Endodermal cell (in vitro differentiated cells): ENCODE results near the gene CTSA. TPM values are rescaled to one million over a fixed set of nuclear protein-coding genes. Genes with fewer than 3 reads are reported as not detected.
"Not testable (repeated sequence)": the region's sequence is repeated elsewhere in the genome, so short reads cannot be mapped to it uniquely, and the experiment has no call there.

Experiments used
- DNase-seq: peaks from one replicate; pipeline ENCODE4 v3.0.0-alpha.2; 2017
- H3K27ac ChIP-seq: 2 replicates; pipeline ENCODE4 v1.5.1; 2013; ENCODE audit warnings: mild to moderate bottlenecking, low read depth, low read length, moderate library complexity
- H3K27me3 ChIP-seq: 2 replicates; pipeline ENCODE4 v1.6.1; 2013; ENCODE audit warnings: mild to moderate bottlenecking, low read length, moderate library complexity; ENCODE audit not compliant: insufficient read depth, control insufficient read depth, poor library complexity, severe bottlenecking
- H3K36me3 ChIP-seq: 2 replicates; pipeline ENCODE4 v1.7.0; 2013; ENCODE audit warnings: mild to moderate bottlenecking, low read length, moderate library complexity; ENCODE audit not compliant: control insufficient read depth, insufficient read depth
- H3K4me1 ChIP-seq: one replicate; pipeline ENCODE4 v1.7.0; 2013; ENCODE audit warnings: low read length; ENCODE audit not compliant: control insufficient read depth, insufficient read depth
- H3K4me3 ChIP-seq: 2 replicates; pipeline ENCODE4 v1.5.1; 2013; ENCODE audit warnings: mild to moderate bottlenecking, low read length, moderate library complexity
- H3K9ac ChIP-seq: 2 replicates; pipeline ENCODE4 v1.6.1; 2013; ENCODE audit warnings: mild to moderate bottlenecking, low read length, moderate library complexity; ENCODE audit not compliant: poor library complexity, severe bottlenecking; ENCODE audit errors: extremely low read depth
- H3K9me3 ChIP-seq: 2 replicates; pipeline ENCODE4 v1.6.1; 2013; ENCODE audit warnings: mild to moderate bottlenecking, low read length, moderate library complexity; ENCODE audit not compliant: control insufficient read depth
- H3K27ac Mint-ChIP-seq: 2 replicates; pipeline ENCODE4 v1.8.0; 2020; ENCODE audit warnings: mixed read lengths
- H3K27me3 Mint-ChIP-seq: 2 replicates; pipeline ENCODE4 v1.8.0; 2021; ENCODE audit warnings: mild to moderate bottlenecking, mixed read lengths; ENCODE audit not compliant: insufficient read depth
- H3K36me3 Mint-ChIP-seq: 2 replicates; pipeline ENCODE4 v1.8.0; 2020; ENCODE audit warnings: low read depth, mixed read lengths
- H3K4me1 Mint-ChIP-seq: 2 replicates; pipeline ENCODE4 v1.8.0; 2020; ENCODE audit warnings: mixed read lengths
- H3K4me3 Mint-ChIP-seq: 2 replicates; pipeline ENCODE4 v1.8.0; 2020; ENCODE audit warnings: mild to moderate bottlenecking, moderate library complexity, mixed read lengths
- H3K9me3 Mint-ChIP-seq: 2 replicates; pipeline ENCODE4 v1.8.0; 2020; ENCODE audit warnings: mild to moderate bottlenecking, mixed read lengths
- WGBS, 2 experiments: methylation state at CpG; one replicate each; pipeline versions ENCODE4 v1.1.5 to v1.1.7; 2013; ENCODE audit warnings: missing lambda C conversion rate in 2 of 2, mixed read lengths in 1 of 2; ENCODE audit not compliant: insufficient coverage in 1 of 2, insufficient read length in 1 of 2; 5-methylcytosine and 5-hydroxymethylcytosine counted together
- total RNA-seq, 2 donors: library from RNA; stranded (reverse); fragmentation: NEBNext Ultra II Directional in 1 of 2; extraction: Animal tissue kit (Norgen Biotek cat#: 25700) in 1 of 2; gene quantifications; 2 replicates in 1 of 2; 3 replicates in 1 of 2; pipeline ENCODE4 v1.2.1, GENCODE V29; 2021
- TF ChIP-seq, protein P1 (sequence below): fragments of 200-600 bp; sonication (generic); conservative IDR thresholded peaks from 2 replicates; pipeline ENCODE4 v1.5.0; 2021; ENCODE audit warnings: antibody characterized with exemption, mild to moderate bottlenecking

Gene CTSA
- total RNA-seq, 2 donors from 2014 or later, result 70.7 to 84.8 TPM

DNA sequence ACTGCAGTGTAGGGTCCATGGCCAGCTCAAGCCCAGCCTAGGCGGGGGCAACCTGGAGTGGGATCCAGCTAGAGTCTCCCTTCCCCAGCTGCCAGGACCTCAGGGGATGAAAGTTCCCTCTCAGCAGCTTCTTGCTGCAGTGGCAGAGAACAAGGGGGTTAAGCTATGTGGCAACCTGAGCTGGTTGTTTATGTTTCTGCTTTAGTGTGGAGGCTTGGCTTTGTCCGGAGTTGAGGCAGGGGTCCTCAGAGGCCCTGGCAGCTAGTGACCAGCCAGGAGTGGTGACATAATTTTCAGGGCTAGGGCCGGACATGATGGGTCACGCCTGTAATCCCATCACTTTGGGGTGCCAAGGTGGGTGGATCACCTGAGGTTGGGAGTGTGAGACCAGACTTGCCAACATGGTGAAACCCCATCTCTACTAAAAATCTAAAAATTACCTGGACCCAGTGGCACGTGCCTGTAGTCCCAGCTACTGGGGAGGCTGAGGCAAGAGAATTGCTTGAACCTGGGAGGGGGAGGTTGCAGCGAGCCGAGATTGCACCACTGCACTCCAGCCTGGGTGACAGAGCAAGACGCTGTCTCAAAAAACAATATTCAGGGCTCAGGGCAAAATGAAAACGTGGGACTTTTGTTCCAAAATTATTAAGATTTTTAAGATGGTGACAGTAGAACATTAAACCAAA is 34.8 kb downstream of the CTSA start:
- Histone ChIP-seq H3K9me3 (no peaks in the 10 kb centered on the region), H3K9ac (no peak overlapping the region), H3K4me1 (peaks cover 4% of the 10 kb centered on the region), H3K36me3 (no peaks in the 10 kb centered on the region), H3K27ac (no peak overlapping the region), H3K27me3 (no peaks in the 10 kb centered on the region), H3K4me3 (no peak overlapping the region)
- H3K4me3 Mint-ChIP-seq, result no peak overlapping the region
- peaks cover 10% of the 10 kb centered on the region for H3K27me3 Mint-ChIP-seq
- no peaks in the 10 kb centered on the region for H3K36me3 Mint-ChIP-seq
- WGBS, 2 experiments, result 81 to 93% methylated on average over 3 to 9 of the region's 9 CpGs
- H3K4me1 Mint-ChIP-seq, result peaks cover 15% of the 10 kb centered on the region
- no peaks in the 10 kb centered on the region for H3K9me3 Mint-ChIP-seq
- peak overlapping the region; percentile 30 for H3K27ac Mint-ChIP-seq
- no peak for DNase-seq
- TF ChIP-seq, protein P1, sequence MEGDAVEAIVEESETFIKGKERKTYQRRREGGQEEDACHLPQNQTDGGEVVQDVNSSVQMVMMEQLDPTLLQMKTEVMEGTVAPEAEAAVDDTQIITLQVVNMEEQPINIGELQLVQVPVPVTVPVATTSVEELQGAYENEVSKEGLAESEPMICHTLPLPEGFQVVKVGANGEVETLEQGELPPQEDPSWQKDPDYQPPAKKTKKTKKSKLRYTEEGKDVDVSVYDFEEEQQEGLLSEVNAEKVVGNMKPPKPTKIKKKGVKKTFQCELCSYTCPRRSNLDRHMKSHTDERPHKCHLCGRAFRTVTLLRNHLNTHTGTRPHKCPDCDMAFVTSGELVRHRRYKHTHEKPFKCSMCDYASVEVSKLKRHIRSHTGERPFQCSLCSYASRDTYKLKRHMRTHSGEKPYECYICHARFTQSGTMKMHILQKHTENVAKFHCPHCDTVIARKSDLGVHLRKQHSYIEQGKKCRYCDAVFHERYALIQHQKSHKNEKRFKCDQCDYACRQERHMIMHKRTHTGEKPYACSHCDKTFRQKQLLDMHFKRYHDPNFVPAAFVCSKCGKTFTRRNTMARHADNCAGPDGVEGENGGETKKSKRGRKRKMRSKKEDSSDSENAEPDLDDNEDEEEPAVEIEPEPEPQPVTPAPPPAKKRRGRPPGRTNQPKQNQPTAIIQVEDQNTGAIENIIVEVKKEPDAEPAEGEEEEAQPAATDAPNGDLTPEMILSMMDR, result no peak

DNA sequence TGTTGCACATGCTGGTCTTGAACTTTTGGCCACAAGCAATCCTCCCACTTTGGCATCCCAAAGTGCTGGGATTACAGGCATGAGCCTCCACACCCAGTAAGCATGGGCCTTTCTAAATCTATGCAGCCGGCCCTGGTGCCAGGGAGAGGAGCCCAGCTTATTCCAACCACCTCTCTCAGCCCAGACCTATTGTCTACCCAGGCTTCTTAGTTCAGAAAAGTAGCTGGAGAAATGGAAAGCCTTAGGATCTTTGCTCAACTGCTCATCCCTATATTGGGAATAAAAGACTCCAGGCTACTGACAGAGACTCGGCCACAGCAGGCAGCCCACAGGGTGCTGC is 35.6 kb downstream of the CTSA start:
- Histone ChIP-seq H3K9me3 (no peaks in the 10 kb centered on the region), H3K27me3 (no peaks in the 10 kb centered on the region), H3K9ac (no peak overlapping the region), H3K27ac (no peak overlapping the region), H3K36me3 (no peaks in the 10 kb centered on the region), H3K4me1 (peaks cover 4% of the 10 kb centered on the region), H3K4me3 (no peak overlapping the region)
- H3K4me1 Mint-ChIP-seq, result peaks cover 15% of the 10 kb centered on the region
- H3K36me3 Mint-ChIP-seq, result no peaks in the 10 kb centered on the region
- H3K27ac Mint-ChIP-seq, result no peak overlapping the region
- H3K27me3 Mint-ChIP-seq, result peaks cover 3% of the 10 kb centered on the region
- DNase-seq, result no peak
- no peak overlapping the region for H3K4me3 Mint-ChIP-seq
- 90 to 100% methylated on average over 1 to 2 of the region's 2 CpGs for WGBS, 2 experiments
- H3K9me3 Mint-ChIP-seq, result no peaks in the 10 kb centered on the region
- TF ChIP-seq, protein P1, result no peak

DNA sequence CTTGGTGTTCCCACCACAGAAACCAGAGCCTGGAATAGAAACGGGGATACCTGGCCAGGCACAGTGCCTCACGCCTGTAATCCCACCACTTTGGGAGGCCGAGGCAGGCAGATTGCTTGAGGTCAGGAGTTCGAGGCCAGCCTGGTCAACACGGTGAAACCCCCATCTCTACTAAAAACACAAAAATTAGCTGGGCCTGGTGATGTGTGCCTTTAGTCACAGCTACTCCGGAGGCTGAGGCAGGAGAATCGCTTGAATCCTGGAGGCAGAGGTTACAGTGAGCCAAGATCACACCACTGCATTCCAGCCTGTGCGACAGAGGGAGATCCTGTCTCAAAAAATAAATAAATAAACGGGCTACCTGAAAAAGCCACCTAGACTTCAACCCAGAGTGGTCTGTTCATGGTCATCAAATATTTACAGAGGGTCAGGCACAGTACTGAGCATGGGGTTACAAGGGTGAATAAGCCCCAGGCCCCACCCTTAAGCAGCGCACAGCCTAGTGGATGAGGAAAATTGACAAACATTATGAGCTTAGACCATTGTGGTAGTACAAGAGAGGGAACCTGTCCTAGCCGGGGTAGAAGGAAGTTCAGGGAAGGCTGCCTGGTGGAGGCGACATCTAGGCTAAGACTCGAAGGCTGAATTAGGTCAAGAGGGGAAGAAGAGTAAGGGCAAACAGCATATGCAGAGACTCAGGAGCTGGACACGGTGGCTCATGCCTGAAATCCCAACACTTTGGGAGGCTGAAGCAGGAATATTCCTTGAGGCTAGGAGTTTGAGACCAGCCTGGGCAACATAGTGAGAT is 36.1 kb downstream of the CTSA start:
- Histone ChIP-seq H3K27ac (no peak overlapping the region), H3K4me1 (peaks cover 4% of the 10 kb centered on the region), H3K27me3 (no peaks in the 10 kb centered on the region), H3K9me3 (no peaks in the 10 kb centered on the region), H3K36me3 (no peaks in the 10 kb centered on the region), H3K4me3 (no peak overlapping the region), H3K9ac (no peak overlapping the region)
- Mint-ChIP-seq H3K9me3 (no peaks in the 10 kb centered on the region), H3K27me3 (no peaks in the 10 kb centered on the region), H3K4me1 (peaks cover 17% of the 10 kb centered on the region), H3K36me3 (no peaks in the 10 kb centered on the region), H3K27ac (no peak overlapping the region), H3K4me3 (no peak overlapping the region)
- WGBS, 2 experiments, result 93 to 98% methylated on average over 12 to 14 of the region's 14 CpGs
- TF ChIP-seq, protein P1, result no peak
- no peak for DNase-seq

DNA sequence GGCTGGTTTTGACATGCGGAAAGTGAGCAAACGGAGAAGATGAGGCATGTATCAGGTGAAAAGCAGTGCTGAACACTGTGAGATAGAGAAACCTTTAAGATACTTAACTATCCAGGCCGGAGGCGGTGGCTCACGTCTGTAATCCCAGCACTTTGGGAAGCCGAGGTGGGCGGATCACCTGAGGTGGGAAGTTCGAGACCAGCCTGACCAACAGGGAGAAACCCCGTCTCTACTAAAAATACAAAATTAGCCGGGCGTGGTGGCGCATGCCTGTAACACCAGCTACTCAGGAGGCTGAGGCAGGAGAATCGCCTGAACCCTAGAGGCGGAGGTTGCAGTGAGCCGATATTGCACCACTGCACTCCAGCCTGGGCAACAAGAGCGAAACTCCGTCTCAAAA is 40.5 kb downstream of the CTSA start:
- DNase-seq, H3K9me3 ChIP-seq, H3K4me3 Mint-ChIP-seq, H3K9me3 Mint-ChIP-seq, H3K4me1 ChIP-seq, H3K36me3 Mint-ChIP-seq, H3K27me3 ChIP-seq, H3K9ac ChIP-seq, H3K27me3 Mint-ChIP-seq, H3K27ac ChIP-seq, H3K27ac Mint-ChIP-seq, H3K36me3 ChIP-seq, H3K4me3 ChIP-seq: not testable (repeated sequence)
- 95 to 98% methylated on average over 13 to 17 of the region's 17 CpGs for WGBS, 2 experiments
- H3K4me1 Mint-ChIP-seq, result peaks cover 15% of the 10 kb centered on the region
